ENCODE measurements around the gene PNO1.
"Not testable (repeated sequence)": the region's sequence is repeated elsewhere in the genome, so short reads cannot be mapped to it uniquely, and the experiment has no call there.

The PNO1 gene

GRCh38 chr2:68158134-68158447 is 403 bp downstream of the PNO1 start:
- DNase-seq = no peak

GRCh38 chr2:68163641-68164040 is 6.0 kb downstream of the PNO1 start:
- no peak for DNase-seq

- DNase-seq = no peak
These were observed 9.5 kb downstream of the PNO1 start for GRCh38 chr2:68167186-68167585.

GRCh38 chr2:68169308-68169707 is 11.6 kb downstream of the PNO1 start:
- DNase-seq = no peak

GRCh38 chr2:68171146-68171545 is 13.5 kb downstream of the PNO1 start:
- no peak for DNase-seq

- no peak for DNase-seq
These were observed 14.0 kb downstream of the PNO1 start for GRCh38 chr2:68171684-68172083.

GRCh38 chr2:68172521-68172920 is 14.8 kb downstream of the PNO1 start:
- no peak for DNase-seq

- no peak for DNase-seq
These were observed 15.5 kb downstream of the PNO1 start for GRCh38 chr2:68172990-68173700.

GRCh38 chr2:68175210-68175609 is 17.5 kb downstream of the PNO1 start:
- DNase-seq = not testable (repeated sequence)

GRCh38 chr2:68176657-68177056 is 19.0 kb downstream of the PNO1 start:
- no peak for DNase-seq

GRCh38 chr2:68177541-68177940 is 19.9 kb downstream of the PNO1 start:
- DNase-seq = no peak

- no peak for DNase-seq
These were observed 20.7 kb downstream of the PNO1 start for GRCh38 chr2:68178432-68178831.

GRCh38 chr2:68178954-68179627 is 21.4 kb downstream of the PNO1 start:
- DNase-seq = no peak

- DNase-seq = no peak
These were observed 25.2 kb downstream of the PNO1 start for GRCh38 chr2:68182902-68183301.

- DNase-seq = no peak
These were observed 28.0 kb downstream of the PNO1 start for GRCh38 chr2:68185541-68186164.

GRCh38 chr2:68187329-68187728 is 29.6 kb downstream of the PNO1 start:
- no peak for DNase-seq

GRCh38 chr2:68188831-68189230 is 31.1 kb downstream of the PNO1 start:
- DNase-seq = no peak

- no peak for DNase-seq
These were observed 32.5 kb downstream of the PNO1 start for GRCh38 chr2:68189991-68190784.

- no peak for DNase-seq
These were observed 33.5 kb downstream of the PNO1 start for GRCh38 chr2:68190991-68191731.

- DNase-seq = no peak
These were observed 35.5 kb downstream of the PNO1 start for GRCh38 chr2:68193144-68193543.

- DNase-seq = no peak
These were observed 36.2 kb downstream of the PNO1 start for GRCh38 chr2:68193787-68194372.

GRCh38 chr2:68195096-68195495 is 37.4 kb downstream of the PNO1 start:
- DNase-seq = no peak

Measured in C1 segment of cervical spinal cord (tissue), 14 donors.